Activated CD4-positive, CD25-positive, alpha-beta regulatory T cell treated with anti-CD3 and anti-CD28 coated beads, Interleukin-2, amount 50 U/mL, for 16 hours (primary cell): Measurements from ENCODE around the gene LETM1.
A peak's percentile ranks its signal among the peaks of the same experiment; 100 is the strongest.

ENCODE experiments used
- DNase-seq: peaks from one replicate; pipeline ENCODE4 v3.0.0-alpha.2; 2020; ENCODE audit warnings: low read depth, low spot score

Gene LETM1

DNA sequence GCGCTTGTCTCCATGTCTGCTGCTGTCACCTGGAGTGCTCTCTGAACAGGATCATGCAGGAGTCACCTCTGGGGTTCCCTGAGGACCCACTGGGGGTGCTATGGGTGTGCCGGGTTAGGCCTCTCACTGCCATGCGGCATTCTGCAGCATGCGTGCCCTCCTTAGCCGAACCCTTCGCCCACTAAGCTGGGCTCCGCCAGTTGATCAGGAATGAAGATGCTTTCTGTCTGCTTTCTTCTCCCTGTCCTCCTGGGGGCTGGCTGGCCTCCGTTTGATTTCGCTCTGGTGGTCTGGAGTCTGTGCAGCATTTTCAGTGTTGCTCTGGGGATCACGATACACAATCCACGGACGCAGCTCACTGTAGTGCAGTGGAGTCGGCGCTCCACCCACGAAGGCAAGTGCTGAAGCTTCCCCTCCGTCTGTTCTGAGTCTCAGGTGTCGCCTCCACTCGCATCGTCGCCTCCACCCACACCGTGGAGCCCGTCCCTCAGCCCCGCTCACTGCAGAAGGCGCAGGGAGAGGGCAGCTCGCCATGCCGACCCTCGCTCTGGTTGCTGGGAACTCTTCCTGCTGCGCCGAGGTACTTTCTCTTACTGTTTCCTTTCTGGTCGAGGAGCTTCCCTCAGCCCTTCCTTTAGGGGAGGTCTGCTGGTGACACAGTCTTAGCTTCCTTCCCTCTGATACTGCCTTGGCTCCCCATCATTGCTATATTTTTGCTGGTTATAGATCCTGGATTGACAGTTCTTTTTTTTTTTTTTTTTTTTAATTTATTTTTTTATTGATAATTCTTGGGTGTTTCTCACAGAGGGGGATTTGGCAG lies 29.2 kb downstream of the LETM1 start:
- DNase-seq, result no peak

DNA sequence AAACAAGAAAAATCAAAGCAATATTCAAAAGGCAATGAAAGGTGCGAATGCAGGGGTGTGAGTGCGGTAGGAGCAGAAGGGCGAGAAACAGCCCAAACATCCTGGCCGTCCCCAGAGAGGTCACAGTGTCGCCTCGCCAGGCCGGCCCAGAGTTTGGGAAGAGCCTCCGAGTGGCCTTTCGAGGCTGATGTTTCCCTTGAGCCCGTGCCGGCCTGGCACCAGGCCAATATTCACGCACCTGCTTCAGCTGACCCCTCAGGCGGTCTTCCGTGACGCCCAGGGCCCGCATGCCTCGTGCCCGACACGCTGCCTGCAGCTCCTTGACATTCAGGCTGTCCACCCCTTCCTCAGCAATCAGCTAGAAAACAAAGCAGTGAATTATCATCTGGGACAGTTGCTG lies 30.6 kb downstream of the LETM1 start:
- no peak for DNase-seq

DNA sequence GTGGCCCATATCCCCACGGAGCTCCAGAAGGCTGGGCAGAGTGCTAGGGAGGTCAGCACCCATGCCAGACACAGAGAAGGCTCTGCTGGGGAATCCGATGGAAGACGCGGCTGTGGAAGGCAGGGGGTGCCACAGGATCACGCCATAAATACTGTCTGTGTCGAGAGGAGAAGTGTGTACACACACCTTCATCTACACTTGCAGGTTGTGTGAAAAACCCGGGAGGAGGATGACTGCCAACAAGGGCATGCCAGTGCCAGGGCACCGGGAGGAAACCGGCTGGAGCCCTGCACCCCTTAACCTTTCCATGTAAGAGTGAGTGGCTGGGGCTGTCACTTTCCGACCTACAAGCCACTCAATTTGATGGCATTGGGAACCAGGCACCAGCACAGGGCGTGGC lies 31.2 kb downstream of the LETM1 start:
- no peak for DNase-seq

DNA sequence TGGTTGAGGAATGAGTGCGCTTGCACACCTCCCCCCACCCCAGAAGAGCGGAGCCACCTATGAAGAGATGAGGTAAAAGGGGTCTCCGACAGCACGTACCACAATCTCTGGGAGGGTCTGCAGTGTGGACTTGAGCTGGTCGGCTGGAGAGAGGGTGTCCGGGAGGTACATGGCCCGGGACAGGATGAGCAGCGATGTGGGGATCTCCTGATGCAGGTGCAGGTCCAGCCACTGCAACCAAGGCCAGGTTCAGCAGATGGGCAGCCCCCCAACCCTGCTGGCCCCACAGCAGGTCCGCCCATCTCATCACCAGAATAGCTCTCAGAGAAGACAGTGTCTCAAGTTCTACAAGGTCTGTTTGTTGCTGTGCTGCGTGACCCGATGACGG lies 32.4 kb downstream of the LETM1 start:
- DNase-seq, result no peak

DNA sequence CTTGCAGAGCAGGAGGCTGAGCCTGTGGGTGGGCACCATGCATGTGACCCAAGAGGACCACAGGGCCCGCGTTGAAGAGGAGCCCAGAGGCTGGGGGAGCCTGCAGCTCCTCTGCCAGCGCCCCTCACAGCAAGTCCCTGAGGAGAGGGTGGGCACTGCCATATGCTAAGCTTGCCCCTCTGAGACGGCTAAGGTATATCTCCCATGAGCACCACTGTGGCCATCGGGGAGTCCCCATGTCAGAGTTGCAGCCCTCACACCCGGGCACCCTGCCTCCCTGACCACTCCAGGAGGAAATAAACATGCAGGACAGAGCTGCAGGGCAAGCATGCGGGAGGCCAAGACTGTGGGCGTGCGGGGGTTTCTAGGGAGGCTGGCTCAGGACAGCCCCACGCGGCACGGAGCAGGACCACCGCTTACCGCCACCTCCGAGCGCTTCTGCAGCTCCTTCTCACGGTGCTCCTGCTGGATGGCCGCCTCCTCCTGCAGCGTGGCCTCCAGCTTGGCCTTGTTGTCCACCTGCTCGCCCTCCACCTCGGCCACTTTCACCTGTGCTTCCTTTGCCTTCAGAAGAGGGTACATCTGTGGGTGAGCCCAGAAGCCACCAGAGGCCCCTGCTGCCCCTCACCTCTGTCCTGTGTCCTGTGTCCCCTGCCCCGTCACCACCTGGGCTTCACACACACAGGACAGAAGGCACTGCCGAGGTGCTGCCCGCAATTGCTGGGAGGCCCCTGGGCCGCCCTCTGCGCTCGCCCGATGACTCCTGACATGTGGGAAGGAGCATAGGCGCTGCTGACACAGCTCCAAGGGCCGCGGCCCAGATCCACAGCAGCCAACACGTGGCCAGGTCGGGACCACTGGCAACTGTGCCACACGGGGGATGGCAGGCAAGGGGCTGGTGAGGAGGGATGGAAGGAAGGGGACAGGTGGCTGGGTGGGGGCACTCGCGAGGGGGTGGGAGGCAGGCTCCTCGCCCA lies 33.1 kb downstream of the LETM1 start:
- no peak for DNase-seq

DNA sequence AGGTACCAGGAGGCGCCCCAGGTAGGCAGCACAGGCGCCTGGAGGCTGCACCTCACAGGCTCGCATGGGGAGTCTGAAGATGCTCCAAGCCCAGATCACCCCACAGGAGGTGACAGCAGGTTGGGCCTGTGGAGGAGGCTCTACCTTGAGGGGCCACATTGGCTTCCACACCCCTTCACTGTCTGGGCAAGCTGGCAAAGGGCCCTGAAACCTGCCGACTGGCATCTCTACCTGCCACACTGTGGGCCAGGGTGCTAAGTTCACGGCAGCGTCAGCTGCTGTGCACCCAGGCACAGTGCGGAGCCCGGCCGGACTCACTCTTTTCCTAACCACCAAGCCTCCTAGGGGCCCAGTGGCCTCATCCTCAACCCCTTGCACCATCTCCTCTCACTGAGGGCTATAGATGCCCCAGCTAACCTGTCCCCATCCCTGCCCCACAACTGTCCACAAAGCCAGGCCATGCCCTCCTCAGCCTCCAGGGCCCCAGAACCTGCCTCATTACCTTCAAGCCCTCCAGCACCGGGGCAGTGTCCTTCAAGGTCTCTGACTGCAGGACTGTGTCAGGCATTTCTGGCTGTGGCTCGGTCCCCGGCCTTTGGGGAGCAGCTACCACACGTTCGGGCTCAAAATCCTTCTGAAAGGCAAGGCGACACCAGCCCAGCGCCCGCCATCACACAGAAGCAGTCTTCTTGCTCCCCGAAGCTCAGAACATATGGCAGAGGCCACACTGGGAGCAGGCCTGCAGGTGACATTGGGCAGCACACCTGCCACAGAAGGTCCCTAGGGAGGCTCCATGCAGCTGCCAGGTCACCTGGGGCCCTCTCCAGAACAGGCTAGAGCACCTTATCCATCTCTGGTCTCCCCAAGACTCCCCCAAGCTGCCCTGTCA lies 34.0 kb downstream of the LETM1 start:
- DNase-seq, result no peak

DNA sequence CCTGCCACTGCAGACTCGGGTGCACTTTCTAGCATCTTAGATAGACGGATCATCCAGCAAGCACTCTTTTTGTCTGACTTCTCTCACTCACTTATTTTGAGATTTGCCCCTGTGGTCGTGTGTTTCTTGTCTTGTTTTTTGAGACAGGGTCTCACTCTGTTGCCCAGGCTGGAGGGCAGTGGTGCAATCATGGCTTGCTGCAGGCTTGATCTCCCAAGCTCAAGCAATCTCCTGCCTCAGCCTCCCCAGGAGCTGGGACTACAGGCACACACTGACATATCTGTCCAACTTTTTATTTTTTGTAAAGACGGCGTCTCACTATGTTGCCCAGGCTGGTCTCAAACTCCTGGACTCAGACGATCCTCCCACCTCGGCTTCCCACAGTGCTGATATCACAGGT lies 36.1 kb downstream of the LETM1 start:
- no peak for DNase-seq

DNA sequence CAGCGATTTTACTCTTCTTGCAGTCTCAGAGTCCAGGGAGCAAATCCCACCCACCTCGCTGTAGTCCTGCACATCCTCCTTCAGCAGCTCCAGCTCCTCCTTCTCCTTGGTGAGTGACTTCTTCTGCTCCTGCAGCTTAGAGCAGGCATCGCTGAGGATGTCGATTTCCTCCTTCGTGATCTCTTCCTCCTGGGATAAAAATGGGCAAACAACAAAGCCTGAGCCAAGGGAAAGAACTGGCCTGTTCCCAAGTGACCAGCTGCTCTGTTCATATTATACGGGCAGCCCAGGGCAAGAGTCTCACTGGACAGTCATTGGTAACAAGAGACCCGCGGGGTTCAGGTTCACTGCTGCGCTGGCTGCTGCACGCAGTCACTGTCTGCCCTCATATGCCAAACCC lies 36.7 kb downstream of the LETM1 start:
- no peak for DNase-seq

DNA sequence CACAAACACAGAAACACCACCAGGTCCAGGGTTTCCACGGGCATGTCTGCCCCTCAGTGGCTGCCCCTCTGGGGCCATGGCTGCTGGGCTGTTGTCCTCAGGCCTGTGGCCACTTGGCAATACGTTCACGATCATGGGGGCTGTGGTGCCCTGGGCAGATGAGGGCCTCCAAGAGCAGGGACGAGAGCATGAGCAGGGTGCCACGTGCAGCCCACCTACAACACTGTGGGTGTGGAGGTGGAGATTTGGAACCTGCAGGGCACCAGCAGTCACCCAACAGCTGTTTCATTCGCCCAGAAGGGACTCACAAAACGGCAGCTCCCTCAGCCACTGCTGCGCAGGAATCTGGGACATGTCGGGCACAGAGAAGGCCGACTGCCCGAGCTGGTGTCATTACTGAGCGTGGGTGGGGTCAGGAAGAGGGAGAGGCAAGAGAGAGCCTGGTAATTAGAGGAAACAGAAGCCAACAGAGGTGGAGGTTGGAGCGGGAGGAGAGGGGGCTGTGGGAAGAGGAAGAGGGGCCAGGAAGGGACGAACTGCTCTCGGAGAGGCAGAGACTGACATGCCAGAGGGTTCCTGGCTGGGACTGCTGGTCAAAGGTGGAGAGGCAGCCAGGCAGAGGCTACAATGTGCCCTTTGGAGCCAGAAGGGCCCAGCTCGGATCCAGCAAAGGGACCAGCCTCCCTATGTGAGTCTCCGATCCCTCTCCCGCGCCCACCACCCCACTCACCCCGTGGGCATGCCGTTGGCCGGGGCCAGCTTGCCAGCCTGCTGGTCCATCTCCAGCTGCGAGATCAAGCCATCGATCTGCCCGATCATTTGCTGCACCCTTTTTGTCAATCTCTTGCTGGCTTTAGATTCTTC lies 39.7 kb downstream of the LETM1 start:
- no peak for DNase-seq

DNA sequence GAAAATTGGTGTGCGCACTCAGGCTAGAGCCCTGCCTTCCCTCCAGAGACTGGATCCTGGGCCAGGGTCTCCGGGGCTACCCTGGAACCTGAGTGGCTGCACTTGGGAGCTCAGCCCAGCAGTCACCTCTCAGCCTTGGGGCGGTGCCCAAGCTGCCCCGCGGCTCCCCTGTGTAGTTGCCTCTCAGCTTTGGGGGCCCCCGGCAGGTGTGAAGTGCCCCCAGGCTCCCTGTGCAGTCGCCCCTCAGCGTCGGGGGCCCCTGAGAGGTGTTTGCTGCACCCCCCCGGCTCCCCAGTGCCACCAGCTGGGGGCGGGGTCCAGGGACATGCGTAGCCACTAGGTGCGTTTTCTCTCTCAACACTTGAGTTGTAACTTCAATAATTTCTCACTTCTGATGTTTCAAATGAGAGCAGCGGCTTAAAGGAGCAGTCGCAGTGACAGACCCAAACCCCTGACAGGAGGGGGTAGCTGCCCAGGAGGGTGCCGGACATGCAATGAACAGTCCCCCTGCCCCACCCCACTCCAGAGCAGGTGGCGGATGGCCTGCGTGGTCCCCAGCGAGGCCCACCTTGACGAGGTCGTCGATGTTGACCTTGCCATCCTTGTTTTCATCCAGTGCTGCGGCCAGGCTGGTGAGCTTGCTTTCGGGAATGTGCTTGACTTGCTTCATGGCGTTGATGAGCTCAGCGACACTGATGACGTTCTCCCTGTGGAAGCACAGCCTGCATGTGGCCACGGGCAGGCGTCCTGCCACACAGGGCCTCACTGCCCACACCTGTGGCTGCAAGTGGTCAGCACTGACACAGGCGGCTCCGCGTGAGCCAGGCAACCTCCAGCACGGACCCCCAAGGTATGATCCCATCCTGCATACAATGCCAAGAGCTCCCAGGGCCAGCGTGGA lies 40.6 kb downstream of the LETM1 start:
- no peak for DNase-seq

DNA sequence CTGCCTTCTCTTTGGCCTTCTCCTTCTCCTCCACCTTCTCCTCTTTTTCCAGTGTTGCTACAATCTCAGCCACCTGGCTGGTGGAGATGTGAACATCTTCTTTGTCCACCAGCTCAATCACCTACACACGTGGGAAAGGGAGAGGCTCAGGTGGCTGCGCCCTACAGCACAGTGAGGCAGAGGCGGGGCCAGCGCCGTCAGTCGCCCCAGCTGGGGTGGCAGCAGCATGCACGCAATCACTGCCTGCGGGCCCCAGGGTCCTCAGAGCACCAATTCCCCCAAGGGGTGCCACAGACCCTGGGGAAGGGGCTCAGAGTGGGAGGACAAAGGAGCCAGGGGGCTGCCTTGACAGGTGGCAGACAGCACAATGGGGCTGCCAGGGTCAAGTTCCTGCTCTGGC lies 41.5 kb downstream of the LETM1 start:
- no peak for DNase-seq

DNA sequence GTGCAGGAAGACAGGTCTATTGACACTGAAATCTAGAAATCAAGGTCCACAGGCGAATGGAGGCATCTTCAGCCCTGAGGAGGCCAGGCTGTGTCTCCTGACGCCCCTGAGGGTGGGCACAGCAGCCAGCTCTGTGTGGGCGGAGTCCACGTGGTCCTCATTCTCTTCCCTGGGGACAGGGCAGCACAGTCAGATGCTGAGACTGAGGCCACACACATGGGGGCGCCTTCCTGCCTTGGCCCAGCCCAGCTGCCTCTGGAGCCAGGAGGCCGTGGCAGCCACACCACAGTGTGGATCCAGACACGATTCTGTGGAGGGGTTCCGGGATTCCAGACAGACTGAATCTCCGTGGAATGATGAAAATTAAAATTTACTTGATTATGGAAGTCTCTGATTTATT lies 42.0 kb downstream of the LETM1 start:
- DNase-seq, result no peak

DNA sequence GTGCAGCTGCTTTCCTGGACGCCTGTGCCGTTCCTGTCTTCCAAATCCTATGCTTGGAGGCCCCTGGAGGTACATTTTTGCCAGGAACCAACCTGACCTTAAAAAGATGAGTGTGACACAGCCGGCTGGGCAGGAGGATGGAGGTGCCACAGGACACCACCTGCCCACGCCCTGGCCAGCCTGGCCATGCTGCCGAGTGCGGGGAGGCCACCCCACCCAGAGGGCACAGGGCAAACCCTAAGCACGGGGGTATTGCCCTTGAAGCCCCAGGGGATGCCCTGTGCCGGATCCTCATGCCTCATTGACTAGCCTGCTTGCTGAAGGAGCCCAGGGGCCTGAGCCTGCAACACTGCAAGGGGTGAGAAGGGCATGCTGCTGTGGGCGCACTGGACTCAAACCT lies 42.7 kb downstream of the LETM1 start:
- no peak for DNase-seq

DNA sequence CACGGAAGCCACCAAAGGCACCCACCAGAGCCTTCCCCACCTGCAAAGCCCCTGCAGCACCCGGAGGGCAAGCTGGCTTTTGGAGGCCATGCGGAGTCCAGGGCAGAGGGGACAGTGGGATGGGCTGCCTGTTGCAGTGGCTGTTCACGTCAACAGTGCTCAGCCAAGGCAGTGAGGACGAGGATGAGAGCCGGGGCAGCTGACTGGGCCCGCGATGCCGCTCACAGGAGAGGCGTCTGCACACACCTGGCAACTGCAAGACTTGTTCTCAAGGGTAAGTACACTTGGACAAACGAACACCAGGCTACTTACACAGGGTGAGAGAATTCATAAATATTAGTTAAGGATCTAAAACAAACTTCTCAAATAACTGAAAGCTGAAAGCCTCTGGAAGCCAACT lies 43.2 kb downstream of the LETM1 start:
- DNase-seq, result no peak

DNA sequence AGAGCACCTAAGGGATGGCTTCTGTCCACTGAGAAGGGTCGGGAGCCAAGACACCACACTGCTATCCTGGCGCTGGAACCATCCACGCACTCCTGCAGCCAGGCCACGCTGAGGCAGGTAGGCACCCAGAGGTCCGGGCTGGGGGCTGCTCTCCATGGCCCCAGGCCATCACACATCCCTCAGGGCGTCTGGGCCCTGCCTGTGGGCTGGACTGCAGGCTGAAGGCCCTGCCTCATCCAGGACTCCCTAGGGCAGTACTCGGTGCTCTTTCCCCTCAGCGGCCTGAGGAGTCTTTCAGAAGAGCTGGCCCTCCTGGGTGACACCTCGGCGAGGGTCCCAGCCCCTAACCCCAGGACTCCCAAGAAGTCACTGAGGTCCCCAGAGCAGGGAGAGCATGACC lies 45.2 kb downstream of the LETM1 start:
- no peak for DNase-seq

DNA sequence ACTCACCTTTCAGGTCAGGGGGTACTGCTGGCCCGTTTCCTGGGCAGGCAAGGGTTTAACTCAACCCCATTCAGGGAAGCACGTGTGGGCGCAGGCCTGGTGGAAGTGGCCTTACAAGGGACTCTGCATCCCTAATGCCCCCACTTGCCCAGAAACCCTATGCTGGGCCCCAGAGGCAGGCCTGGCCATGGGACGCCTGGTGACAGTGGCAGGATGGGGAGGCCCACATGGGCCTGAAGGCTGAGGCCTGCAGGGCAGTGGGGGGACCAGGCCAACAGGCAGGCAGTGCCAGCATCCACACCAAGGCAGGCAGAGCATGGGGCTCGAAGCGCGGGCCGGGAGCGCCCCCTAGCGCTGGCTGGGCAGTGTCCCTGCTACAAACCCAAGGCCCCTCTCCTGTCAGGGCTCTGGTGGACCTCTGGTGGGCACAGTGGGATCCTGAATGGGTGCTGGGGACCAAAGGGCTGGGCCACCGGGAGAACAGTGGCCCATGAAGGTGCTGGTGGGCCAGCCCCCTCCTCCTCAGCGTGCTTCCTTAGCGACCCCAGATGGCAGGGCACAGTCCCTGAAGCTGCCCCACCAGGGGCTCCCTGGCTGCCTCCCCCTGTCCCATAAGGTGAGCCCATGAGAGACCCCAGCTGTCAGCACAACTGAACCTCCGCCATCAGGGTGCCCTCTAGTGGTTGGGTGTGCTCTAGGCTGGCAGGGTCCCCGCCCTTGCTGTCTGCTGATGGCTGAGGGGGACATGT lies 46.0 kb downstream of the LETM1 start:
- DNase-seq, result peak; percentile 24

DNA sequence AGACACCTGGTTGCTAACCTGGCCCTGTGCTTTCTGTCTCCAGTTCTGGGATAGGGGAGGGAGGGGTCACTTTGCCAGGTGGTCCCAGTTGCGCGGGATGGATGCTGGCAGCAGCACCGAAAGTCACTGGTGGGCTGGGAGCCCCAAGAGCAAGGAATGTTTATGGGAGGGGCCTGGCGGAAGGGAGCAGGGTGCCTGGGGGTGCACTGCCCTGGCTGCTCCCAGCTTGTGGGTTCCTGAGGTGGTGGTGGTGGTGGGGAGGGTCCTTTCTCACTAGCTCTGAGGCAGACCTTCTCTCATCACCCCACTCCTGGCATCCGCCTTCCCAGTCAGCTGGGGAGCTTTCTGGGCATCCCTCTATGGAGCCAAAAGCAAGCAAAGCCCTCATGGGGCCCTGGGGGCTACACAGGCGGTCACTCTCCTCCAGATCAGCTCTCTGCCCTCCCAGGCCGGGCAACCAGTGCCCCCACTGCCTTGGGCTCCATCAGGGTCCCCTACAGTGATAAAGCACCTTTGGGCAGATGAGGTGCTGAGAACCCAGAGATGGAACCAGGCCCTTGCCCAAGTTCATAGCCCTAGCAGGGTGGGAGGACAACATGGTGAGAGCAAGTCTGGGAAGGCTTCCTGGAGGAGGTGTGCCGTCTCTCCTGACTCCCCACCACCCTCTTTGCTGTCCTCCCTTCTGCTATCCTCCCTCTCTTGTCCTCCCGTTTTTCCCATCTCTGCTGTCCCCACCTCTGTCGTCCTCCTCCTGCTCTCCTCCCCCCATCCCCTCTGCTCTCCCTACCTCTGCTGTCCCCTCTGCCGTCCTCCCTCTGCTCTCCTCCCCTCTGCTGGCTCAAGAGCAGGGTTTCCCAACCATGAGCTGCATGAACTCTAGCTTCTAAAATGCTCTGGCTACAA lies 46.9 kb downstream of the LETM1 start:
- no peak for DNase-seq

DNA sequence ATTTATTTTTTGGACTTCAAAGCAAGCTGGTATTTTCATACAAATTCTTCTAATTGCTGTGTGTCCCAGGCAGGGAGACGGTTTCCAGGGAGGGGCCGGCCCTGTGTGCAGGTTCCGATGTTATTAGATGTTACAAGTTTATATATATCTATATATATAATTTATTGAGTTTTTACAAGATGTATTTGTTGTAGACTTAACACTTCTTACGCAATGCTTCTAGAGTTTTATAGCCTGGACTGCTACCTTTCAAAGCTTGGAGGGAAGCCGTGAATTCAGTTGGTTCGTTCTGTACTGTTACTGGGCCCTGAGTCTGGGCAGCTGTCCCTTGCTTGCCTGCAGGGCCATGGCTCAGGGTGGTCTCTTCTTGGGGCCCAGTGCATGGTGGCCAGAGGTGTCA lies 47.6 kb downstream of the LETM1 start:
- no peak for DNase-seq
